ENCODE data around the gene MYO1B.

DNA sequence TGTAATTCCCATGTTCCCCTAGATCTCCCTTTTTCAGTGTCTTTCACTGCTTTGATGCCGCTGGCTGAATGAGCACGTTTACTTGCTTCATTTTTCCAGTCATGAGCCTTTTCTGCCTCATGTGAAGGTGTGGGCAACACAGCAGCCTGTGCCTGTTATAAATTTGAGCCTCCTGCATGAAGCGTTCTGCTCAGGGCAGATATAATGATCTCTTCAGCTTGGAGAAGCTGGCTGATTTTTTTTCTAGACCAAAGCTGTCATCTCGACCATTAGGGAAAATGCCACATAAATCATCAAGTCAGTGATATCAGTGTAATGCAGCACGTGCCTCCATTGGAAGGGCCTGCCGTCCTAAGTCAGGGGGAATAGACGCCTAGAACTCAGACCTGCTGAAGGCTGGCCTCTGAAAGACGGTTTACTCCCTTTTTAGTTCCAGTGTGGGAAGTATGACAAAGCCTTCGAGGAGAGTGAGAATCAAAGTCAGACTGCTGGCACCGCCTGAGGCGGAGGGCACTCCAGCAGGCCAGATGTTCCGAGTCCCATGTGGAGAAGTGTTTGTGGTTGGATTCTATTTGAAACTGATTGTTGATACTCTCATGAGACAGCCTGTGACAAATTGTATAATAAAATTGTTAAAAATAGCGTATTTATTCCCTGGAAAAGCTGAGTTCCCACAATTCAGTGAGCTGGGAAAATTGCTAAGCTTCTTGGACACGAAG, 196.5 kb downstream of the MYO1B start:
- TF ChIP-seq, protein P1, sequence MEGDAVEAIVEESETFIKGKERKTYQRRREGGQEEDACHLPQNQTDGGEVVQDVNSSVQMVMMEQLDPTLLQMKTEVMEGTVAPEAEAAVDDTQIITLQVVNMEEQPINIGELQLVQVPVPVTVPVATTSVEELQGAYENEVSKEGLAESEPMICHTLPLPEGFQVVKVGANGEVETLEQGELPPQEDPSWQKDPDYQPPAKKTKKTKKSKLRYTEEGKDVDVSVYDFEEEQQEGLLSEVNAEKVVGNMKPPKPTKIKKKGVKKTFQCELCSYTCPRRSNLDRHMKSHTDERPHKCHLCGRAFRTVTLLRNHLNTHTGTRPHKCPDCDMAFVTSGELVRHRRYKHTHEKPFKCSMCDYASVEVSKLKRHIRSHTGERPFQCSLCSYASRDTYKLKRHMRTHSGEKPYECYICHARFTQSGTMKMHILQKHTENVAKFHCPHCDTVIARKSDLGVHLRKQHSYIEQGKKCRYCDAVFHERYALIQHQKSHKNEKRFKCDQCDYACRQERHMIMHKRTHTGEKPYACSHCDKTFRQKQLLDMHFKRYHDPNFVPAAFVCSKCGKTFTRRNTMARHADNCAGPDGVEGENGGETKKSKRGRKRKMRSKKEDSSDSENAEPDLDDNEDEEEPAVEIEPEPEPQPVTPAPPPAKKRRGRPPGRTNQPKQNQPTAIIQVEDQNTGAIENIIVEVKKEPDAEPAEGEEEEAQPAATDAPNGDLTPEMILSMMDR (IDR thresholded peaks at IDR 0.05) = no peak
- no peak for TF ChIP-seq ZFX (IDR thresholded peaks at IDR 0.05; ENCODE audit: borderline replicate concordance)

Measured in 22Rv1 (cell line).